Suprapubic skin (tissue), 4 donors: ENCODE results near the gene GTF2B. TPM values are rescaled to one million over a fixed set of nuclear protein-coding genes. Genes with fewer than 3 reads are reported as not detected.

Source experiments
- DNase-seq, 2 donors: peaks; one replicate each; pipeline ENCODE4 v3.0.0-alpha.2; 2019; ENCODE audit warnings: low spot score in 2 of 2
- H3K27ac ChIP-seq: fragments of 200-600 bp; sonication (generic); one replicate; pipeline ENCODE4 v1.5.1; 2019
- H3K27me3 ChIP-seq: fragments of 200-600 bp; sonication (generic); one replicate; pipeline ENCODE4 v1.5.1; 2019
- H3K36me3 ChIP-seq: fragments of 200-600 bp; sonication (generic); one replicate; pipeline ENCODE4 v1.5.1; 2019
- H3K4me1 ChIP-seq: fragments of 200-600 bp; sonication (generic); one replicate; pipeline ENCODE4 v1.5.1; 2019
- H3K4me3 ChIP-seq: fragments of 200-600 bp; sonication (generic); one replicate; pipeline ENCODE4 v1.5.1; 2019; ENCODE audit warnings: mild to moderate bottlenecking
- H3K9me3 ChIP-seq: fragments of 200-600 bp; sonication (generic); one replicate; pipeline ENCODE4 v1.5.1; 2019
- CTCF ChIP-seq, 2 donors: fragments of 200-600 bp in 1 of 2; fragments of 450-650 bp in 1 of 2; sonication (generic) in 1 of 2; IDR thresholded peaks; one replicate each; pipeline ENCODE4 v1.5.1; 2016 to 2019; ENCODE audit warnings: antibody characterized with exemption in 2 of 2, mild to moderate bottlenecking in 1 of 2, moderate library complexity in 1 of 2
- EP300 ChIP-seq: sonication (generic); formaldehyde crosslinking; IDR thresholded peaks from one replicate; pipeline ENCODE4 v1.6.1; 2017; ENCODE audit warnings: antibody characterized with exemption
- POLR2A ChIP-seq, 2 donors: fragments of 450-650 bp; IDR thresholded peaks; one replicate each; pipeline ENCODE4 v1.6.1; 2017; ENCODE audit warnings: antibody characterized with exemption in 2 of 2, mild to moderate bottlenecking in 2 of 2, moderate library complexity in 2 of 2
- POLR2AphosphoS5 ChIP-seq, 3 donors: sonication (generic); formaldehyde crosslinking; IDR thresholded peaks; one replicate each; pipeline ENCODE4 v1.6.1; 2017; ENCODE audit warnings: antibody characterized with exemption in 3 of 3
- WGBS: methylation state at CpG from one replicate; pipeline ENCODE4 v1.1.5; 2018; 5-methylcytosine and 5-hydroxymethylcytosine counted together
- total RNA-seq, 4 donors: library from RNA; depleted of rRNA; stranded (reverse); fragments of >200 nt; gene quantifications; one replicate each; pipeline ENCODE4 v1.1.0, GENCODE V29; 2016

GTF2B gene
- total RNA-seq, 4 donors from 2014 or later = 31.3 to 39.5 (median 35.5) TPM

GRCh38 chr1:88803444-88803843, 87.9 kb downstream of the GTF2B start:
- H3K4me3 ChIP-seq = no peak overlapping the region
- H3K9me3 ChIP-seq = no peaks in the 10 kb centered on the region
- WGBS = 96% methylated on average over 5 of the region's 5 CpGs
- DNase-seq = no peak
- H3K27me3 ChIP-seq = no peaks in the 10 kb centered on the region
- no peak overlapping the region for H3K27ac ChIP-seq
- no peak for TF ChIP-seq POLR2AphosphoS5 (IDR thresholded peaks at IDR 0.05)
- no peak for TF ChIP-seq EP300
- TF ChIP-seq CTCF (IDR thresholded peaks at IDR 0.05) = no peak
- TF ChIP-seq POLR2A (IDR thresholded peaks at IDR 0.05) = no peak
- H3K36me3 ChIP-seq = peaks cover 64% of the 10 kb centered on the region
- H3K4me1 ChIP-seq = no peaks in the 10 kb centered on the region

- H3K27me3 ChIP-seq = no peaks in the 10 kb centered on the region
- no peak overlapping the region for H3K4me3 ChIP-seq
- DNase-seq = no peak
- 85% methylated on average over 2 of the region's 2 CpGs for WGBS
- H3K27ac ChIP-seq = no peak overlapping the region
- H3K4me1 ChIP-seq = no peaks in the 10 kb centered on the region
- no peak for TF ChIP-seq CTCF (IDR thresholded peaks at IDR 0.05)
- no peak for TF ChIP-seq POLR2AphosphoS5 (IDR thresholded peaks at IDR 0.05)
- no peak for TF ChIP-seq EP300
- no peak for TF ChIP-seq POLR2A (IDR thresholded peaks at IDR 0.05)
- H3K36me3 ChIP-seq = peaks cover 59% of the 10 kb centered on the region
- no peaks in the 10 kb centered on the region for H3K9me3 ChIP-seq
Observed at GRCh38 chr1:88802950-88803349, 88.4 kb downstream of the GTF2B start.

Other genes starting within 250 kb of the GTF2B start
- 10 to 100 TPM; 17.7 to 68.2 (median 33.6) TPM for gene PKN2, start 207.3 kb downstream of the GTF2B start, total RNA-seq
- 10 to 100 TPM; 21.1 to 41.9 (median 26.7) TPM for gene KYAT3, start 101.1 kb upstream of the GTF2B start, total RNA-seq
- 10 to 100 TPM; 18.0 to 23.9 (median 19.6) TPM for gene RBMXL1, start 101.1 kb upstream of the GTF2B start, total RNA-seq
- 10 to 100 TPM in 2 of 4 donors, 1 to 10 TPM in 2; 5.5 to 15.7 (median 9.7) TPM for gene GBP3, start 131.3 kb upstream of the GTF2B start, total RNA-seq
- gene GBP1, start 173.6 kb upstream of the GTF2B start, total RNA-seq = 10 to 100 TPM in 3 of 4 donors, 1 to 10 TPM in 1; 8.9 to 14.3 (median 11.5) TPM
- gene GBP2, start 234.5 kb upstream of the GTF2B start, total RNA-seq = 10 to 100 TPM; 62.2 to 87.3 (median 72.5) TPM